GM23338 (cell line): ENCODE data around the gene GIPC1. TPM values are rescaled to one million over a fixed set of nuclear protein-coding genes. Genes with fewer than 3 reads are reported as not detected.

Source experiments
- ATAC-seq: fragments of 200-7000 bp; cut with Tn5 transposase; 3 replicates; pipeline ENCODE4 v1.9.1; 2020
- DNase-seq: peaks from one replicate; pipeline ENCODE4 v3.0.0-alpha.2; 2015; ENCODE audit warnings: low spot score
- H2AFZ ChIP-seq: fragments of 200-600 bp; sonication (generic); 2 replicates; pipeline ENCODE4 v1.8.0; 2016; ENCODE audit warnings: antibody characterized with exemption, mild to moderate bottlenecking, moderate library complexity
- H3F3A ChIP-seq: fragments of 200-600 bp; sonication (generic); replicated peaks from 2 replicates; pipeline ENCODE4 v1.8.0; 2017; ENCODE audit warnings: antibody characterized with exemption, mixed run types, low read depth
- H3K27ac ChIP-seq: fragments of 200-600 bp; sonication (generic); 2 replicates; pipeline ENCODE4 v1.6.1; 2016; ENCODE audit warnings: low read depth
- H3K27me3 ChIP-seq: fragments of 200-600 bp; sonication (generic); 2 replicates; pipeline ENCODE4 v1.8.0; 2016; ENCODE audit warnings: mild to moderate bottlenecking, mixed run types, moderate library complexity; ENCODE audit not compliant: insufficient read depth
- H3K36me3 ChIP-seq: fragments of 200-600 bp; sonication (generic); 2 replicates; pipeline ENCODE4 v1.8.0; 2016; ENCODE audit warnings: mild to moderate bottlenecking; ENCODE audit not compliant: insufficient read depth
- H3K4me1 ChIP-seq: fragments of 200-600 bp; sonication (generic); 2 replicates; pipeline ENCODE4 v1.8.0; 2016; ENCODE audit warnings: mild to moderate bottlenecking, moderate library complexity; ENCODE audit not compliant: insufficient read depth
- H3K4me2 ChIP-seq: fragments of 200-600 bp; sonication (generic); 2 replicates; pipeline ENCODE4 v1.7.1; 2017; ENCODE audit warnings: mixed run types
- H3K4me3 ChIP-seq: fragments of 200-600 bp; sonication (generic); 2 replicates; pipeline ENCODE4 v1.6.1; 2016; ENCODE audit warnings: mixed run types
- H3K79me2 ChIP-seq: fragments of 200-600 bp; sonication (generic); replicated peaks from 2 replicates; pipeline ENCODE4 v1.8.0; 2017; ENCODE audit warnings: mild to moderate bottlenecking; ENCODE audit not compliant: insufficient read depth
- H3K9me2 ChIP-seq: fragments of 200-600 bp; sonication (generic); 2 replicates; pipeline ENCODE4 v1.8.0; 2017; ENCODE audit not compliant: insufficient read depth
- H4K20me1 ChIP-seq: fragments of 200-600 bp; sonication (generic); replicated peaks from 2 replicates; pipeline ENCODE4 v1.8.0; 2017; ENCODE audit warnings: mild to moderate bottlenecking; ENCODE audit not compliant: insufficient read depth
- H3K27ac Mint-ChIP-seq: 2 replicates; pipeline ENCODE4 v1.8.0; 2020; ENCODE audit warnings: inconsistent platforms, mild to moderate bottlenecking, moderate library complexity, mixed read lengths
- H3K27me3 Mint-ChIP-seq: 3 replicates; pipeline ENCODE4 v1.8.0; 2022; ENCODE audit warnings: low read depth, mild to moderate bottlenecking, moderate library complexity, mixed read lengths, inconsistent platforms; ENCODE audit not compliant: insufficient read depth, poor library complexity
- H3K36me3 Mint-ChIP-seq: 3 replicates; pipeline ENCODE4 v1.8.0; 2021; ENCODE audit warnings: low read depth, mild to moderate bottlenecking, inconsistent platforms, moderate library complexity, mixed read lengths
- H3K4me1 Mint-ChIP-seq: 3 replicates; pipeline ENCODE4 v1.8.0; 2020; ENCODE audit warnings: mild to moderate bottlenecking, inconsistent platforms, mixed read lengths
- H3K4me3 Mint-ChIP-seq: 3 replicates; pipeline ENCODE4 v1.8.0; 2021; ENCODE audit warnings: moderate library complexity, mild to moderate bottlenecking, inconsistent platforms, mixed read lengths
- H3K9me3 Mint-ChIP-seq: 3 replicates; pipeline ENCODE4 v1.8.0; 2020; ENCODE audit warnings: moderate library complexity, mild to moderate bottlenecking, inconsistent platforms, mixed read lengths
- CREB1 ChIP-seq: fragments of 250-450 bp; sonication (Bioruptor Pico); IDR thresholded peaks from 2 replicates; pipeline ENCODE4 v1.5.0; 2020; ENCODE audit warnings: low read depth, mild to moderate bottlenecking, moderate library complexity
- EZH2 ChIP-seq: fragments of 200-600 bp; sonication (generic); IDR thresholded peaks from one replicate; pipeline ENCODE4 v1.8.0; 2017; ENCODE audit warnings: antibody characterized with exemption, mild to moderate bottlenecking, low read depth; ENCODE audit not compliant: unreplicated experiment
- EZH2phosphoT487 ChIP-seq: fragments of 200-600 bp; sonication (generic); IDR thresholded peaks from one replicate; pipeline ENCODE4 v1.8.1; 2018; ENCODE audit warnings: antibody characterized with exemption; ENCODE audit not compliant: unreplicated experiment
- JUNB ChIP-seq: IDR thresholded peaks from one replicate; pipeline ENCODE4 v1.6.1; 2016; ENCODE audit warnings: antibody characterized with exemption; ENCODE audit not compliant: unreplicated experiment
- NANOG ChIP-seq: IDR thresholded peaks from 2 replicates; pipeline ENCODE4 v1.6.1; 2016; ENCODE audit warnings: antibody characterized with exemption, borderline replicate concordance
- POLR2AphosphoS5 ChIP-seq: IDR thresholded peaks from 2 replicates; pipeline ENCODE4 v1.6.1; 2016; ENCODE audit warnings: antibody characterized with exemption, low read depth
- REST ChIP-seq: IDR thresholded peaks from one replicate; pipeline ENCODE4 v1.6.1; 2018; ENCODE audit warnings: antibody characterized with exemption; ENCODE audit not compliant: unreplicated experiment
- STAT1 ChIP-seq: IDR thresholded peaks from one replicate; pipeline ENCODE4 v1.6.1; 2016; ENCODE audit warnings: antibody characterized with exemption; ENCODE audit not compliant: unreplicated experiment
- ZNF114 ChIP-seq: fragments of 250-450 bp; sonication (Bioruptor Pico); IDR thresholded peaks from 2 replicates; pipeline ENCODE4 v1.5.0; 2020; ENCODE audit warnings: mild to moderate bottlenecking, moderate library complexity
- ZNF331 ChIP-seq: fragments of 250-450 bp; sonication (Bioruptor Pico); IDR thresholded peaks from 2 replicates; pipeline ENCODE4 v1.5.0; 2020; ENCODE audit warnings: low read depth, mild to moderate bottlenecking, moderate library complexity
- polyA plus RNA-seq: library from polyadenylated mRNA; unstranded; fragments of >200 nt; fragmentation: Nextera tagmentation; extraction: Ambion mirVana; gene quantifications from 2 replicates; pipeline ENCODE4 v1.2.1, GENCODE V29; 2016
- total RNA-seq: library from RNA; depleted of rRNA; stranded (reverse); fragments of >200 nt; shearing (Covaris generic); gene quantifications from 2 replicates; pipeline ENCODE4 v1.2.3, GENCODE V29; 2014
- TF ChIP-seq, protein P1 (sequence below), 2 experiments: fragments of 200-600 bp in 1 of 2; sonication (generic) in 1 of 2; conservative IDR thresholded peaks; 2 replicates each; pipeline versions ENCODE4 v1.5.1 to v1.6.1; 2016 to 2017; ENCODE audit warnings: antibody characterized with exemption in 2 of 2, low read depth in 2 of 2, mild to moderate bottlenecking in 2 of 2, moderate library complexity in 1 of 2
- TF ChIP-seq, protein P2 (sequence below): fragments of 250-450 bp; sonication (Bioruptor Pico); IDR thresholded peaks from 2 replicates; pipeline ENCODE4 v1.5.0; 2020; ENCODE audit warnings: mild to moderate bottlenecking, moderate library complexity
- TF ChIP-seq, protein P3 (sequence below): IDR thresholded peaks from 2 replicates; pipeline ENCODE4 v1.6.1; 2016; ENCODE audit warnings: antibody characterized with exemption

Gene GIPC1
- total and polyA plus RNA-seq, 2 experiments from 2014 or later = 51.6 to 106 TPM

- Mint-ChIP-seq H3K27ac (no peak overlapping the region), H3K9me3 (0 out of 3 replicates have a peak, but pooled peaks cover 4% of the 10 kb centered on the region), H3K27me3 (peaks cover 20% of the 10 kb centered on the region), H3K36me3 (no peaks in the 10 kb centered on the region; the same call in 1 of the 3 replicates), H3K4me3 (peak overlapping the region; percentile 71), H3K4me1 (peaks cover 8% of the 10 kb centered on the region; the same call in 2 of the 3 replicates)
- Histone ChIP-seq H3K4me1 (peaks cover 12% of the 10 kb centered on the region; the same call in 1 of the 2 replicates), H3K79me2 (peaks cover 49% of the 10 kb centered on the region), H3K27me3 (no peaks in the 10 kb centered on the region; the same call in 1 of the 2 replicates), H3K27ac (no peak overlapping the region), H2AFZ (no peak overlapping the region), H3K4me2 (peak overlapping the region; percentile 84), H3F3A (peaks cover 12% of the 10 kb centered on the region; the same call in 1 of the 2 replicates), H4K20me1 (peaks cover 6% of the 10 kb centered on the region), H3K9me2 (no peaks in the 10 kb centered on the region), H3K36me3 (no peaks in the 10 kb centered on the region), H3K4me3 (peak overlapping the region; percentile 70)
- TF ChIP-seq ZNF331 (CRISPR knock-in tag) (no peak), JUNB (no peak), ZNF114 (CRISPR knock-in tag) (no peak), EZH2phosphoT487 (no peak), CREB1 (no peak), REST (no peak), EZH2 (no peak), STAT1 (no peak), POLR2AphosphoS5 (no peak), NANOG (no peak)
- TF ChIP-seq, protein P1, sequence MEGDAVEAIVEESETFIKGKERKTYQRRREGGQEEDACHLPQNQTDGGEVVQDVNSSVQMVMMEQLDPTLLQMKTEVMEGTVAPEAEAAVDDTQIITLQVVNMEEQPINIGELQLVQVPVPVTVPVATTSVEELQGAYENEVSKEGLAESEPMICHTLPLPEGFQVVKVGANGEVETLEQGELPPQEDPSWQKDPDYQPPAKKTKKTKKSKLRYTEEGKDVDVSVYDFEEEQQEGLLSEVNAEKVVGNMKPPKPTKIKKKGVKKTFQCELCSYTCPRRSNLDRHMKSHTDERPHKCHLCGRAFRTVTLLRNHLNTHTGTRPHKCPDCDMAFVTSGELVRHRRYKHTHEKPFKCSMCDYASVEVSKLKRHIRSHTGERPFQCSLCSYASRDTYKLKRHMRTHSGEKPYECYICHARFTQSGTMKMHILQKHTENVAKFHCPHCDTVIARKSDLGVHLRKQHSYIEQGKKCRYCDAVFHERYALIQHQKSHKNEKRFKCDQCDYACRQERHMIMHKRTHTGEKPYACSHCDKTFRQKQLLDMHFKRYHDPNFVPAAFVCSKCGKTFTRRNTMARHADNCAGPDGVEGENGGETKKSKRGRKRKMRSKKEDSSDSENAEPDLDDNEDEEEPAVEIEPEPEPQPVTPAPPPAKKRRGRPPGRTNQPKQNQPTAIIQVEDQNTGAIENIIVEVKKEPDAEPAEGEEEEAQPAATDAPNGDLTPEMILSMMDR (conservative IDR thresholded peaks at IDR 0.05; ENCODE audit: low read depth in 2 of 2) = no peak
- TF ChIP-seq, protein P2, sequence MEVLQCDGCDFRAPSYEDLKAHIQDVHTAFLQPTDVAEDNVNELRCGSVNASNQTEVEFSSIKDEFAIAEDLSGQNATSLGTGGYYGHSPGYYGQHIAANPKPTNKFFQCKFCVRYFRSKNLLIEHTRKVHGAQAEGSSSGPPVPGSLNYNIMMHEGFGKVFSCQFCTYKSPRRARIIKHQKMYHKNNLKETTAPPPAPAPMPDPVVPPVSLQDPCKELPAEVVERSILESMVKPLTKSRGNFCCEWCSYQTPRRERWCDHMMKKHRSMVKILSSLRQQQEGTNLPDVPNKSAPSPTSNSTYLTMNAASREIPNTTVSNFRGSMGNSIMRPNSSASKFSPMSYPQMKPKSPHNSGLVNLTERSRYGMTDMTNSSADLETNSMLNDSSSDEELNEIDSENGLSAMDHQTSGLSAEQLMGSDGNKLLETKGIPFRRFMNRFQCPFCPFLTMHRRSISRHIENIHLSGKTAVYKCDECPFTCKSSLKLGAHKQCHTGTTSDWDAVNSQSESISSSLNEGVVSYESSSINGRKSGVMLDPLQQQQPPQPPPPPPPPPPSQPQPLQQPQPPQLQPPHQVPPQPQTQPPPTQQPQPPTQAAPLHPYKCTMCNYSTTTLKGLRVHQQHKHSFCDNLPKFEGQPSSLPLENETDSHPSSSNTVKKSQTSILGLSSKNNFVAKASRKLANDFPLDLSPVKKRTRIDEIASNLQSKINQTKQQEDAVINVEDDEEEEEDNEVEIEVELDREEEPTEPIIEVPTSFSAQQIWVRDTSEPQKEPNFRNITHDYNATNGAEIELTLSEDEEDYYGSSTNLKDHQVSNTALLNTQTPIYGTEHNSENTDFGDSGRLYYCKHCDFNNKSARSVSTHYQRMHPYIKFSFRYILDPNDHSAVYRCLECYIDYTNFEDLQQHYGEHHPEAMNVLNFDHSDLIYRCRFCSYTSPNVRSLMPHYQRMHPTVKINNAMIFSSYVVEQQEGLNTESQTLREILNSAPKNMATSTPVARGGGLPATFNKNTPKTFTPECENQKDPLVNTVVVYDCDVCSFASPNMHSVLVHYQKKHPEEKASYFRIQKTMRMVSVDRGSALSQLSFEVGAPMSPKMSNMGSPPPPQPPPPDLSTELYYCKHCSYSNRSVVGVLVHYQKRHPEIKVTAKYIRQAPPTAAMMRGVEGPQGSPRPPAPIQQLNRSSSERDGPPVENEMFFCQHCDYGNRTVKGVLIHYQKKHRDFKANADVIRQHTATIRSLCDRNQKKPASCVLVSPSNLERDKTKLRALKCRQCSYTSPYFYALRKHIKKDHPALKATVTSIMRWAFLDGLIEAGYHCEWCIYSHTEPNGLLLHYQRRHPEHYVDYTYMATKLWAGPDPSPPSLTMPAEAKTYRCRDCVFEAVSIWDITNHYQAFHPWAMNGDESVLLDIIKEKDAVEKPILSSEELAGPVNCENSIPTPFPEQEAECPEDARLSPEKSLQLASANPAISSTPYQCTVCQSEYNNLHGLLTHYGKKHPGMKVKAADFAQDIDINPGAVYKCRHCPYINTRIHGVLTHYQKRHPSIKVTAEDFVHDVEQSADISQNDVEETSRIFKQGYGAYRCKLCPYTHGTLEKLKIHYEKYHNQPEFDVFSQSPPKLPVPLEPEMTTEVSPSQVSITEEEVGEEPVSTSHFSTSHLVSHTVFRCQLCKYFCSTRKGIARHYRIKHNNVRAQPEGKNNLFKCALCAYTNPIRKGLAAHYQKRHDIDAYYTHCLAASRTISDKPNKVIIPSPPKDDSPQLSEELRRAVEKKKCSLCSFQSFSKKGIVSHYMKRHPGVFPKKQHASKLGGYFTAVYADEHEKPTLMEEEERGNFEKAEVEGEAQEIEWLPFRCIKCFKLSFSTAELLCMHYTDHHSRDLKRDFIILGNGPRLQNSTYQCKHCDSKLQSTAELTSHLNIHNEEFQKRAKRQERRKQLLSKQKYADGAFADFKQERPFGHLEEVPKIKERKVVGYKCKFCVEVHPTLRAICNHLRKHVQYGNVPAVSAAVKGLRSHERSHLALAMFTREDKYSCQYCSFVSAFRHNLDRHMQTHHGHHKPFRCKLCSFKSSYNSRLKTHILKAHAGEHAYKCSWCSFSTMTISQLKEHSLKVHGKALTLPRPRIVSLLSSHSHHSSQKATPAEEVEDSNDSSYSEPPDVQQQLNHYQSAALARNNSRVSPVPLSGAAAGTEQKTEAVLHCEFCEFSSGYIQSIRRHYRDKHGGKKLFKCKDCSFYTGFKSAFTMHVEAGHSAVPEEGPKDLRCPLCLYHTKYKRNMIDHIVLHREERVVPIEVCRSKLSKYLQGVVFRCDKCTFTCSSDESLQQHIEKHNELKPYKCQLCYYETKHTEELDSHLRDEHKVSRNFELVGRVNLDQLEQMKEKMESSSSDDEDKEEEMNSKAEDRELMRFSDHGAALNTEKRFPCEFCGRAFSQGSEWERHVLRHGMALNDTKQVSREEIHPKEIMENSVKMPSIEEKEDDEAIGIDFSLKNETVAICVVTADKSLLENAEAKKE (CRISPR knock-in tag) = no peak
- TF ChIP-seq, protein P3, sequence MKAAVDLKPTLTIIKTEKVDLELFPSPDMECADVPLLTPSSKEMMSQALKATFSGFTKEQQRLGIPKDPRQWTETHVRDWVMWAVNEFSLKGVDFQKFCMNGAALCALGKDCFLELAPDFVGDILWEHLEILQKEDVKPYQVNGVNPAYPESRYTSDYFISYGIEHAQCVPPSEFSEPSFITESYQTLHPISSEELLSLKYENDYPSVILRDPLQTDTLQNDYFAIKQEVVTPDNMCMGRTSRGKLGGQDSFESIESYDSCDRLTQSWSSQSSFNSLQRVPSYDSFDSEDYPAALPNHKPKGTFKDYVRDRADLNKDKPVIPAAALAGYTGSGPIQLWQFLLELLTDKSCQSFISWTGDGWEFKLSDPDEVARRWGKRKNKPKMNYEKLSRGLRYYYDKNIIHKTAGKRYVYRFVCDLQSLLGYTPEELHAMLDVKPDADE = no peak
- DNase-seq = peak; percentile 55
- ATAC-seq = peak; percentile 39
Observed at GRCh38 chr19:14433554-14434501, 62.1 kb downstream of the GIPC1 start.
